Kidney (tissue), 14 donors: ENCODE data around the gene CA6. TPM values are rescaled to one million over a fixed set of nuclear protein-coding genes. Genes with fewer than 3 reads are reported as not detected.

Source experiments
- DNase-seq, 5 donors: peaks; one replicate each; pipeline ENCODE4 v3.0.0-alpha.2; 2013 to 2020
- FAIRE-seq: peaks from 2 replicates; lab custom pipeline; 2012; peaks lifted over from hg19 to GRCh38; lab: Jason Lieb, UNC
- H3K27ac ChIP-seq, 2 donors: one replicate each; pipeline ENCODE4 v1.7.0; 2013; ENCODE audit warnings: low read depth in 2 of 2, low read length in 2 of 2, inconsistent platforms in 1 of 2
- H3K27me3 ChIP-seq: one replicate; pipeline ENCODE4 v1.7.1; 2013; ENCODE audit warnings: low read length, inconsistent platforms; ENCODE audit not compliant: control insufficient read depth, insufficient read depth
- H3K36me3 ChIP-seq, 3 donors: one replicate each; pipeline versions ENCODE4 v1.7.0 to v1.7.1; 2013; ENCODE audit warnings: low read length in 3 of 3, control low read depth in 1 of 3, inconsistent platforms in 1 of 3; ENCODE audit not compliant: insufficient read depth in 3 of 3, control insufficient read depth in 2 of 3
- H3K4me1 ChIP-seq, 3 donors: one replicate each; pipeline versions ENCODE4 v1.7.0 to v1.7.1; 2013; ENCODE audit warnings: low read length in 3 of 3, inconsistent platforms in 1 of 3, low read depth in 1 of 3; ENCODE audit not compliant: control insufficient read depth in 2 of 3, insufficient read depth in 2 of 3
- H3K4me3 ChIP-seq, 3 donors: one replicate each; pipeline versions ENCODE4 v1.7.0 to v1.8.1; 2013; ENCODE audit warnings: low read length in 3 of 3, control low read depth in 1 of 3, inconsistent platforms in 1 of 3
- H3K9ac ChIP-seq, 3 donors: one replicate each; pipeline versions ENCODE4 v1.7.0 to v1.7.1; 2013; ENCODE audit warnings: low read length in 3 of 3, control low read depth in 1 of 3, inconsistent platforms in 1 of 3
- H3K9me3 ChIP-seq, 3 donors: one replicate each; pipeline versions ENCODE4 v1.7.0 to v1.7.1; 2013; ENCODE audit warnings: low read length in 3 of 3, control low read depth in 1 of 3, inconsistent platforms in 1 of 3; ENCODE audit not compliant: control insufficient read depth in 2 of 3, insufficient read depth in 1 of 3
- intact Hi-C: fragments of 100-400 bp; cut with DNase I; formaldehyde crosslinking; loops from one replicate; pipeline ENCODE4 v1.11.1; 2022
- polyA plus RNA-seq: library from polyadenylated mRNA; stranded (reverse); fragments of 350-450 nt; fragmentation: Illumina TruSeq; extraction: RNeasy Lipid Tissue Mini Kit (QIAGEN cat#74804); gene quantifications from one replicate; pipeline ENCODE4 v1.2.3, GENCODE V29; 2014; ENCODE audit warnings: low read depth, low replicate concordance; ENCODE audit not compliant: insufficient read depth
- total RNA-seq: library from RNA; stranded (reverse); fragmentation: NEBNext Ultra II Directional; extraction: Animal tissue kit (Norgen Biotek cat#: 25700); gene quantifications from one replicate; pipeline ENCODE4 v1.2.1, GENCODE V29; 2021
- TF ChIP-seq, protein P1 (sequence below): IDR thresholded peaks from 3 replicates; pipeline ENCODE4 v1.5.1; 2012; ENCODE audit warnings: mild to moderate bottlenecking, moderate library complexity, borderline replicate concordance; ENCODE audit not compliant: insufficient read depth; ENCODE audit errors: extremely low read depth
- donor health status: control.
- donor health status: control.
- donor health status: control.
- donor health status: control.
- donor health status: control.
- donor health status: DM: yes; HTN: yes; CAD: no.
- donor health status: Normal renal cell carcinoma (clear cell type).

The CA6 gene
- total and polyA plus RNA-seq, 2 donors from 2014 or later = not detected

DNA sequence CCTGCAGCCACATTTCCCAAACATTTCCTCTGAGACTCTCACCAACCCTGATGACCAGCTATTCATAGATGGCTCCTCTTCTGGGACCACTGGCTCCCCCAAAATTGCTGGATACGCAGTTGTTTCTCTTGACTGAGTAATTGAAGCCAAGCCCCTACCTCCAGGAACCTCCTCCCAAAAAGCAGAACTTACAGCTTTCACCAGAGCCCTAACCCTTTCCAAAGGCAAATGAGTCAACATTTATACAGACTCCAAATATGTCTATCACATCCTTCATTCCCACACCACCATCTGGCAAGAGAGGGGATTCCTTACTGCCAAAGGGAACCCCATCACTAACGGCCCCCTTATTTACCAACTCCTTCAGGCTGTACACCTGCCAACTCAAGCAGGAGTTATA is 20.3 kb upstream of the CA6 start:
- Histone ChIP-seq H3K27ac (no peak overlapping the region), H3K9me3 (no peaks in the 10 kb centered on the region), H3K27me3 (no peaks in the 10 kb centered on the region), H3K9ac (no peak overlapping the region), H3K36me3 (no peaks in the 10 kb centered on the region), H3K4me1 (no peaks in the 10 kb centered on the region), H3K4me3 (no peak overlapping the region)
- TF ChIP-seq, protein P1, sequence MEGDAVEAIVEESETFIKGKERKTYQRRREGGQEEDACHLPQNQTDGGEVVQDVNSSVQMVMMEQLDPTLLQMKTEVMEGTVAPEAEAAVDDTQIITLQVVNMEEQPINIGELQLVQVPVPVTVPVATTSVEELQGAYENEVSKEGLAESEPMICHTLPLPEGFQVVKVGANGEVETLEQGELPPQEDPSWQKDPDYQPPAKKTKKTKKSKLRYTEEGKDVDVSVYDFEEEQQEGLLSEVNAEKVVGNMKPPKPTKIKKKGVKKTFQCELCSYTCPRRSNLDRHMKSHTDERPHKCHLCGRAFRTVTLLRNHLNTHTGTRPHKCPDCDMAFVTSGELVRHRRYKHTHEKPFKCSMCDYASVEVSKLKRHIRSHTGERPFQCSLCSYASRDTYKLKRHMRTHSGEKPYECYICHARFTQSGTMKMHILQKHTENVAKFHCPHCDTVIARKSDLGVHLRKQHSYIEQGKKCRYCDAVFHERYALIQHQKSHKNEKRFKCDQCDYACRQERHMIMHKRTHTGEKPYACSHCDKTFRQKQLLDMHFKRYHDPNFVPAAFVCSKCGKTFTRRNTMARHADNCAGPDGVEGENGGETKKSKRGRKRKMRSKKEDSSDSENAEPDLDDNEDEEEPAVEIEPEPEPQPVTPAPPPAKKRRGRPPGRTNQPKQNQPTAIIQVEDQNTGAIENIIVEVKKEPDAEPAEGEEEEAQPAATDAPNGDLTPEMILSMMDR = no peak
- FAIRE-seq = no peak
- no peak for DNase-seq
- intact Hi-C loops = loop anchor here (10.0 kb wide), 1 partner anchor 69 kb away; no protein-coding TSS in a partner anchor

DNA sequence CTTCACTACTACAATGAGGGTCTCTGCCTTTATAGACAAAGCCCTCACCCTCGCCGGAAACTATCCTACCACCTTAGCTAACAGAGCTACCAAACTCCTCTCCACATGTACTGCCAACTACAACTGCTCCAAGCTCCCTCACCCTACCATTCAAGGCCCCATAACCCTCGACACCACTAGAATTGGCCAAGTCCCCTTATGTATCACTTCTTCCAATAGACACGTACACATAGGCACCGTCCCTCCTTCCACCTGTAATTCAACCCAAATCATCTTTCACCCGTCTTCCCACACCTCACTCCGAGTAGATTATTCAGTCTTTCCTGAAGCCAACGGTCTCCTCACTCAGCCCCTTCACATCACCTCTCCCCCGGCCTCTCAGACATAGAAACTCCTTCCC is 19.7 kb upstream of the CA6 start:
- Histone ChIP-seq H3K9ac (no peak overlapping the region), H3K9me3 (no peaks in the 10 kb centered on the region), H3K36me3 (no peaks in the 10 kb centered on the region), H3K4me3 (no peak overlapping the region), H3K27ac (no peak overlapping the region), H3K27me3 (no peaks in the 10 kb centered on the region), H3K4me1 (no peaks in the 10 kb centered on the region)
- DNase-seq = no peak
- FAIRE-seq = no peak
- TF ChIP-seq, protein P1 = no peak
- intact Hi-C loops = loop anchor here (10.0 kb wide), 1 partner anchor 69 kb away; no protein-coding TSS in a partner anchor

DNA sequence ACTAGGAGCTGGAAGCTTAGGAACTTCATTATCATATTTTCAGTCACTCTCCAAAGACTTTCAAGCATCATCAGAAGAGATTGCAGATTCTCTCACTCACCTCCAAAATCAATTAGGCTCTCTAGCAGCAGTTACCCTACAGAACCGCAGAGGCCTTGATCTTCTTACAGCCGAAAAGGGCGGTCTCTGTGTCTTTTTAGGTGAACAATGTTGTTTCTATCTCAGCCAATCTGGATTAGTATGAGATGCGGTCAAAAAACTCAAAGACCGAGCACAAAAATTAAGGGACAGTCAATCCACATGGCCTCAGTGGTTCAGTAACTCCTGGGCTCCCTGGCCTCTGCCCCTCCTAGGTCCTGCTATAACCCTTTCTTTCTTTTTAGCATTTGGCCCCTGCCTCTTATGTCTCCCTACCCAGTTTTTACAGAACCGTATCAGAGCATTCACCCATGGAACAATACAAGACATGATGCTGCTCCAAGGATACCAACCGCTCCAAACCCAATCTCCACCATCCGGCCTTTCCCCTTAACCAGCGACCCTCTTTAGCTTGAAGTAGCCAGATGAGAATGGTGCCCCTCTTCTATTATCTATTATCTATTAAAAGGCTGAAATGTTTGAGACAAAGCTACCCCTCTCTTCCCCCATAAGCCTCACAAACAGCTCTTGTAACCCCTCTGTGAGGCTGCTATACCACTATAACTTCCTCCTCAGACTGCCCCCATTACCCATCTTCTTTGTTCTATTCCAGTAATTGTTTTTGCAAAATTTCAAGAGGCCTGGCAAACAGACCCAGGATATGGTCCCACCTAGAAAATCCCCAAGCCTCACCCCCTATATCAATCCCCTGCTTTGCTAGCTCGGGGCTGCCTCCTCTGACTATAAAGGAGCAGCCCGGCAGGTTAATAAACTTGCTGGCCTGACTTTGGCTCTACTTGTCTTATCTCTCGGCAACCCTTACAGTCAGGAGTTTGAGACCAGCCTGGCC is 18.7 kb upstream of the CA6 start:
- no peaks in the 10 kb centered on the region for H3K36me3 ChIP-seq

More for the DNA sequence above, 18.7 kb upstream of the CA6 start:
- TF ChIP-seq, protein P1 = no peak
- Histone ChIP-seq H3K27ac (no peak overlapping the region), H3K9me3 (no peaks in the 10 kb centered on the region), H3K4me1 (no peaks in the 10 kb centered on the region), H3K4me3 (no peak overlapping the region), H3K9ac (no peak overlapping the region), H3K27me3 (no peaks in the 10 kb centered on the region)
- FAIRE-seq (no peak), DNase-seq (no peak)
- intact Hi-C loops = loop anchor here (10.0 kb wide), 1 partner anchor 68 kb away; no protein-coding TSS in a partner anchor
